Sigmoid colon (tissue), 7 donors: ENCODE measurements around the gene TRIO. TPM values are rescaled to one million over a fixed set of nuclear protein-coding genes. Genes with fewer than 3 reads are reported as not detected.

ENCODE experiments used
- DNase-seq: peaks from one replicate; pipeline ENCODE4 v3.0.0-alpha.2; 2019
- H3K27ac ChIP-seq, 4 donors: fragments of 200-600 bp; sonication (generic); one replicate each; pipeline ENCODE4 v1.5.1; 2016 to 2019; ENCODE audit warnings: mild to moderate bottlenecking in 1 of 4
- H3K27me3 ChIP-seq, 3 donors: fragments of 200-600 bp; sonication (generic); one replicate each; pipeline ENCODE4 v1.5.1; 2019; ENCODE audit warnings: mild to moderate bottlenecking in 1 of 3
- H3K36me3 ChIP-seq, 4 donors: fragments of 200-600 bp; sonication (generic); one replicate each; pipeline ENCODE4 v1.5.1; 2016 to 2019
- H3K4me1 ChIP-seq, 4 donors: fragments of 200-600 bp; sonication (generic); one replicate each; pipeline ENCODE4 v1.5.1; 2017 to 2019
- H3K4me3 ChIP-seq, 4 donors: fragments of 200-600 bp; sonication (generic); one replicate each; pipeline ENCODE4 v1.5.1; 2017 to 2019; ENCODE audit warnings: mild to moderate bottlenecking in 2 of 4, moderate library complexity in 1 of 4
- H3K9me3 ChIP-seq, 4 donors: fragments of 200-600 bp in 3 of 4; sonication (generic) in 3 of 4; one replicate each; pipeline versions ENCODE4 v1.5.1 to v1.6.1; 2013 to 2019
- EP300 ChIP-seq, 4 donors: sonication (generic); formaldehyde crosslinking; IDR thresholded peaks; one replicate each; pipeline ENCODE4 v1.6.1; 2017; ENCODE audit warnings: antibody characterized with exemption in 4 of 4
- POLR2A ChIP-seq, 2 donors: fragments of 450-650 bp; IDR thresholded peaks; one replicate each; pipeline ENCODE4 v1.6.1; 2016; ENCODE audit warnings: antibody characterized with exemption in 2 of 2, mild to moderate bottlenecking in 2 of 2, moderate library complexity in 2 of 2
- POLR2AphosphoS5 ChIP-seq, 4 donors: sonication (generic); formaldehyde crosslinking; IDR thresholded peaks; one replicate each; pipeline ENCODE4 v1.6.1; 2017; ENCODE audit warnings: antibody characterized with exemption in 4 of 4
- WGBS, 2 donors: extraction: QIAGEN DNeasy Blood & Tissue Kit; methylation state at CpG; one replicate each; pipeline ENCODE4 v1.1.7; 2013; 5-methylcytosine and 5-hydroxymethylcytosine counted together
- intact Hi-C: fragments of 100-400 bp; cut with DNase I; formaldehyde crosslinking; loops from one replicate; pipeline ENCODE4 v1.15.1; 2023
- polyA plus RNA-seq, 3 donors: library from polyadenylated mRNA; stranded (reverse); fragments of 200-250 nt; gene quantifications; one replicate each; pipeline ENCODE4 v1.2.3, GENCODE V29; 2013
- total RNA-seq, 4 donors: library from RNA; depleted of rRNA; stranded (reverse); fragments of >200 nt; gene quantifications; one replicate each; pipeline ENCODE4 v1.1.0, GENCODE V29; 2016
- TF ChIP-seq, protein P1 (sequence below), 4 experiments: fragments of 450-650 bp in 3 of 4; fragments of 200-600 bp in 1 of 4; IDR thresholded peaks; one replicate each; pipeline ENCODE4 v1.5.1; 2016 to 2019; ENCODE audit warnings: antibody characterized with exemption in 4 of 4, mild to moderate bottlenecking in 3 of 4, moderate library complexity in 2 of 4
- donor health status: healthy with polysubstance abuse.
- donor health status: Bipolar disorder and iron deficiency.
- donor health status: healthy.

Gene TRIO
- total and polyA plus RNA-seq, 7 donors = 34.8 to 300 (median 119) TPM

DNA sequence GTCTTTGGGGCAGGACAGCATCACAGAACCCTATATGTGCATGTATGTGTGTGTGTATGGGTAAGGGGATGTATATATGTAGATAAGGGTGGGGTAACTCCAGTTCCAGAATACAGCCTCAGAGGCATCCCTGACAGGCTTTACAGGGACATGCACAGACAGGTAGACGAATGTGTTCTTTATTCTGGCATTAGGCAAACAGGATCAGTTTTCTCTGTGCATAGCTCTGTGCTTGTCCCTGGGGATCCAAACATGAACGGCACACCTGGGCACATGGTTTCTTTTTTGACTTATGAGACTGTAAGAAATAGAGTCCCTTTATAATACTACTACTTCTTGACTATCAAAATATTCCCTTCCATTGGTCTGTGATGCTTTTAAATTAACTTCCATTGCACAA is 120.6 kb downstream of the TRIO start:
- intact Hi-C loops = loop anchor here (1.0 kb wide), 1 partner anchor 12 kb away; no protein-coding TSS in a partner anchor
- Histone ChIP-seq H3K4me1 (peaks cover 0 to 80% (median 61%) of the 10 kb centered on the region in 4 donors), H3K36me3 (no peaks in the 10 kb centered on the region), H3K4me3 (no peak overlapping the region), H3K27me3 (no peaks in the 10 kb centered on the region), H3K27ac (peak overlapping the region; percentile 53 to 82 (median 70)), H3K9me3 (no peaks in the 10 kb centered on the region)
- WGBS, 2 donors = 39 to 69% methylated on average over 2 of the region's 2 CpGs
- TF ChIP-seq, protein P1, sequence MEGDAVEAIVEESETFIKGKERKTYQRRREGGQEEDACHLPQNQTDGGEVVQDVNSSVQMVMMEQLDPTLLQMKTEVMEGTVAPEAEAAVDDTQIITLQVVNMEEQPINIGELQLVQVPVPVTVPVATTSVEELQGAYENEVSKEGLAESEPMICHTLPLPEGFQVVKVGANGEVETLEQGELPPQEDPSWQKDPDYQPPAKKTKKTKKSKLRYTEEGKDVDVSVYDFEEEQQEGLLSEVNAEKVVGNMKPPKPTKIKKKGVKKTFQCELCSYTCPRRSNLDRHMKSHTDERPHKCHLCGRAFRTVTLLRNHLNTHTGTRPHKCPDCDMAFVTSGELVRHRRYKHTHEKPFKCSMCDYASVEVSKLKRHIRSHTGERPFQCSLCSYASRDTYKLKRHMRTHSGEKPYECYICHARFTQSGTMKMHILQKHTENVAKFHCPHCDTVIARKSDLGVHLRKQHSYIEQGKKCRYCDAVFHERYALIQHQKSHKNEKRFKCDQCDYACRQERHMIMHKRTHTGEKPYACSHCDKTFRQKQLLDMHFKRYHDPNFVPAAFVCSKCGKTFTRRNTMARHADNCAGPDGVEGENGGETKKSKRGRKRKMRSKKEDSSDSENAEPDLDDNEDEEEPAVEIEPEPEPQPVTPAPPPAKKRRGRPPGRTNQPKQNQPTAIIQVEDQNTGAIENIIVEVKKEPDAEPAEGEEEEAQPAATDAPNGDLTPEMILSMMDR (IDR thresholded peaks at IDR 0.05) = no peak
- TF ChIP-seq POLR2A (IDR thresholded peaks at IDR 0.05) (no peak), POLR2AphosphoS5 (IDR thresholded peaks at IDR 0.05) (no peak), EP300 (IDR thresholded peaks at IDR 0.05) (no peak)
- no peak for DNase-seq

DNA sequence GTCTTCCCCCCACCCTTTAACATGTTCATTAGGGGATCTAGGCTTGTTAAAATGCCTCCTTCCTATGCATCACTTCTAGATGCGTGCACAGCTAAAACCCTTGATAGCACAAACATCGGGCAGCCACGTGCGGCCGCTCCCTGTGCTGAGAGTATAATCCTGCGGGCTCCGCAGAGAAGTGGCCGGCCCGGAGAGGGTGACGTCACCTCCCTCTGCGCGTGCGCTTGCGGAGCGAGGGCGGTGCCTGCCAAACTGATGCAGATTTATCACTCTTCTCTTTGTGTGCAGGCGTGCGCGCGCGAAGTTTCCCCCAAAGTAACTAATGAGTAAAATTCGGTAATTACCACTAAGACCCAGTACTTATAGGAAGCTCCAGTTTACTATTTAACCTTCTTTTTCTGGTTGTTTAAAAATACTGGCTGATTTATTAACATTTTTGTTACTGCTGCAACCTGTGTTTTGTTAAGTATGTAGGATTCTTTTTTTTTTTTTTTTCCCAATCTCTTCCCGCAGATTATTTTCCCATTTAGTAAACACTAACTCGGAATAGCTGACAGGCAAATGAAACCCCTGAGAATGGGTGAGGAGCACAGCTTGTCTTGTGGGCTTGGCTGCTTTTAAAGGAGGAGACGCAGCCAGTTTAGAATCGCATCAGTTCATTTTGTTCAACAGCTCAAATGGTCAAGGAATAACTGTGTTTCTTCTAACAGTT is 121.6 kb downstream of the TRIO start:
- TF ChIP-seq POLR2AphosphoS5 (IDR thresholded peaks at IDR 0.05) (peak; percentile 43 to 95 (median 65)), EP300 (IDR thresholded peaks at IDR 0.05) (peak in 1 of 4 donors; percentile 47), POLR2A (IDR thresholded peaks at IDR 0.05) (no peak)
- TF ChIP-seq, protein P1 (IDR thresholded peaks at IDR 0.05) = no peak
- Histone ChIP-seq H3K27me3 (no peaks in the 10 kb centered on the region), H3K4me1 (peaks cover 0 to 80% (median 61%) of the 10 kb centered on the region in 4 donors), H3K9me3 (no peaks in the 10 kb centered on the region), H3K4me3 (peak overlapping the region in 3 of 4 donors; percentile 19 to 38 (median 32)), H3K27ac (peak overlapping the region; percentile 53 to 82 (median 70)), H3K36me3 (no peaks in the 10 kb centered on the region)
- intact Hi-C loops = loop anchor here (1.0 kb wide), 1 partner anchor 13 kb away; no protein-coding TSS in a partner anchor
- DNase-seq = peak; percentile 97
- WGBS, 2 donors = 4 to 5% methylated on average over 26 of the region's 26 CpGs

DNA sequence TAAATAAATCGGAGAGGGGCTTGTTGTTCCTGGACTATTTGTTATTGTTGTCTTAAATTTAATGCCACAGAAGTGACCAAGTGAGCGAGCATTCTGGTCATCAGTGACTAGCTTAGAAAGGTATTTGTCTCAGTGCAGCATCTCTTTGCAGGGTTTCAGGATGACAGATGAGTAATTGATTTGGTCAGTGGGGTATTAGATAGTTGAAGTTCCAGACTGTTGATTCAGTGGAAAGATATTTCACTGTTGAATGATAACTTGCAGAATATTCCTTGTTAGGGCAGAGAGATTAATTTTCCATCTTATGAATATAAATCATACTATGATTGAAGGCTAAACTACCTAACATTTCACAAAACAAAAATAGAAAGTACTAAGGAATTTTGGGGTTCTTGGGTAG is 122.4 kb downstream of the TRIO start:
- Histone ChIP-seq H3K27ac (peak overlapping the region in 3 of 4 donors; percentile 63 to 82 (median 78)), H3K4me3 (no peak overlapping the region), H3K27me3 (no peaks in the 10 kb centered on the region), H3K4me1 (peaks cover 0 to 81% (median 62%) of the 10 kb centered on the region in 4 donors), H3K9me3 (no peaks in the 10 kb centered on the region), H3K36me3 (no peaks in the 10 kb centered on the region)
- WGBS, 2 donors = 84 to 88% methylated on average over 2 of the region's 2 CpGs
- DNase-seq = no peak
- TF ChIP-seq, protein P1 (IDR thresholded peaks at IDR 0.05) = no peak
- intact Hi-C loops = no loop called here

DNA sequence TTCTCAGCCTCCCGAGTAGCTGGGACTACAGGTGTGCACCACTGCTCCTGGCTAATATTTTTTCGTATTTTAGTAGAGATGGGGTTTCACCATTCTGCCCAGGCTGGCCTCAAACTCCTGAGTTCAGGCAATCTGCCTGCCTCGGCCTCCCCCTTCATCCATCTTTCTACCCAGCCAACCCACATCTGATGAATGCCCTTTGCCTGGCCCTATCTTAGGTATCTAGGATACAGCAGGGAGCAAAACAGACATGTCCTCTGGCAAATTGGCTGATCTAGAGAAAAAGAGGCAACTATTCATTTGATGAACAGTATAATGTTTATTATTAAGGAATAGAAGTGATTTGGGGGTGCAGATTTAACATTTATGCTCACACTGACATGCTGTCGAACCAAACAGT is 123.0 kb downstream of the TRIO start:
- no peak for DNase-seq
- no peak overlapping the region for H3K4me3 ChIP-seq
- H3K4me1 ChIP-seq = peaks cover 0 to 76% (median 60%) of the 10 kb centered on the region in 4 donors
- no peaks in the 10 kb centered on the region for H3K27me3 ChIP-seq
- WGBS, 2 donors = 89 to 92% methylated on average over 4 of the region's 4 CpGs
- TF ChIP-seq, protein P1 (IDR thresholded peaks at IDR 0.05) = no peak
- no peak for TF ChIP-seq POLR2A (IDR thresholded peaks at IDR 0.05)
- TF ChIP-seq POLR2AphosphoS5 (IDR thresholded peaks at IDR 0.05) = no peak
- no peak for TF ChIP-seq EP300 (IDR thresholded peaks at IDR 0.05)
- H3K36me3 ChIP-seq = peaks cover 0 to 3% (median under 1%) of the 10 kb centered on the region in 4 donors
- H3K27ac ChIP-seq = peak overlapping the region in 3 of 4 donors; percentile 63 to 82 (median 78)
- no peaks in the 10 kb centered on the region for H3K9me3 ChIP-seq
- intact Hi-C loops = no loop called here
